Naive B cell (primary cell): ENCODE measurements around the gene DSCAML1. TPM values are rescaled to one million over a fixed set of nuclear protein-coding genes. Genes with fewer than 3 reads are reported as not detected.

Source experiments
- ATAC-seq, 2 donors: fragments of 150-1000 bp; cut with Tn5 transposase; 2 replicates each; pipeline ENCODE4 v1.10.0; 2021; ENCODE audit warnings: low read depth in 2 of 2, mild to moderate bottlenecking in 2 of 2, moderate library complexity in 2 of 2
- DNase-seq: peaks from one replicate; pipeline ENCODE4 v3.0.0; 2022
- H3K27ac Mint-ChIP-seq, 6 donors: one replicate each; pipeline ENCODE4 v1.8.0; 2020 to 2022; ENCODE audit warnings: mild to moderate bottlenecking in 6 of 6, mixed read lengths in 6 of 6, moderate library complexity in 5 of 6, inconsistent platforms in 2 of 6
- H3K27me3 Mint-ChIP-seq, 3 donors: one replicate each; pipeline ENCODE4 v1.8.0; 2021 to 2022; ENCODE audit warnings: mixed read lengths in 3 of 3, mild to moderate bottlenecking in 1 of 3
- H3K36me3 Mint-ChIP-seq, 2 donors: one replicate each; pipeline ENCODE4 v1.8.0; 2020 to 2022; ENCODE audit warnings: mixed read lengths in 2 of 2, inconsistent platforms in 1 of 2, mild to moderate bottlenecking in 1 of 2
- H3K4me1 Mint-ChIP-seq, 3 donors: one replicate each; pipeline ENCODE4 v1.8.0; 2020 to 2022; ENCODE audit warnings: mixed read lengths in 3 of 3, inconsistent platforms in 1 of 3, mild to moderate bottlenecking in 1 of 3, moderate library complexity in 1 of 3
- H3K4me3 Mint-ChIP-seq, 8 donors: one replicate each; pipeline ENCODE4 v1.8.0; 2020 to 2022; ENCODE audit warnings: mild to moderate bottlenecking in 8 of 8, mixed read lengths in 8 of 8, moderate library complexity in 8 of 8, inconsistent platforms in 2 of 8
- H3K9me3 Mint-ChIP-seq, 7 donors: one replicate each; pipeline ENCODE4 v1.8.0; 2020 to 2022; ENCODE audit warnings: mixed read lengths in 7 of 7, mild to moderate bottlenecking in 5 of 7, inconsistent platforms in 2 of 7, moderate library complexity in 1 of 7
- polyA plus RNA-seq, 6 donors: library from polyadenylated mRNA; unstranded; fragments of 300-500 nt; fragmentation: Illumina TruSeq; gene quantifications; one replicate each; pipeline ENCODE4 v1.2.3, GENCODE V29; 2021; ENCODE audit warnings: low read depth in 6 of 6

DSCAML1 gene
- polyA plus RNA-seq, 6 donors from 2014 or later, result 0.03 to 0.25 (median 0.11) TPM; not detected in 3

- Mint-ChIP-seq H3K9me3 (peaks cover 0 to 3% (median 0%) of the 10 kb centered on the region in 7 donors), H3K4me1 (no peaks in the 10 kb centered on the region), H3K36me3 (no peaks in the 10 kb centered on the region), H3K4me3 (no peak overlapping the region), H3K27ac (no peak overlapping the region), H3K27me3 (peaks cover 0 to 18% (median 8%) of the 10 kb centered on the region in 3 donors)
- DNase-seq, result no peak
- ATAC-seq, result no peak
Measured at GRCh38 chr11:117481885-117482284, 315.1 kb downstream of the DSCAML1 start.

GRCh38 chr11:117481036-117481435 lies 316.0 kb downstream of the DSCAML1 start:
- Mint-ChIP-seq H3K36me3 (no peaks in the 10 kb centered on the region), H3K9me3 (no peaks in the 10 kb centered on the region), H3K27ac (no peak overlapping the region), H3K4me1 (no peaks in the 10 kb centered on the region), H3K27me3 (peaks cover 0 to 18% (median 8%) of the 10 kb centered on the region in 3 donors), H3K4me3 (no peak overlapping the region)
- no peak for ATAC-seq
- DNase-seq, result no peak

- H3K36me3 Mint-ChIP-seq, result no peaks in the 10 kb centered on the region
Measured at GRCh38 chr11:117480221-117480620, 316.8 kb downstream of the DSCAML1 start.

GRCh38 chr11:117479372-117479771 lies 317.6 kb downstream of the DSCAML1 start:
- H3K27me3 Mint-ChIP-seq, result peaks cover 1 to 25% (median 19%) of the 10 kb centered on the region in 3 donors
- no peak for DNase-seq
- no peak for ATAC-seq
- H3K9me3 Mint-ChIP-seq, result no peaks in the 10 kb centered on the region
- H3K4me3 Mint-ChIP-seq, result no peak overlapping the region
- H3K36me3 Mint-ChIP-seq, result no peaks in the 10 kb centered on the region
- no peak overlapping the region for H3K27ac Mint-ChIP-seq
- H3K4me1 Mint-ChIP-seq, result no peaks in the 10 kb centered on the region

More at GRCh38 chr11:117480221-117480620, 316.8 kb downstream of the DSCAML1 start:
- no peak for DNase-seq
- Mint-ChIP-seq H3K27me3 (peaks cover 0 to 20% (median 13%) of the 10 kb centered on the region in 3 donors), H3K4me1 (no peaks in the 10 kb centered on the region), H3K9me3 (no peaks in the 10 kb centered on the region), H3K27ac (no peak overlapping the region), H3K4me3 (no peak overlapping the region)
- ATAC-seq, result no peak

- H3K4me3 Mint-ChIP-seq, result no peak overlapping the region
- H3K27me3 Mint-ChIP-seq, result peaks cover 6 to 22% (median 19%) of the 10 kb centered on the region in 3 donors
- ATAC-seq (no peak), DNase-seq (no peak)
- H3K4me1 Mint-ChIP-seq, result no peaks in the 10 kb centered on the region
- no peaks in the 10 kb centered on the region for H3K36me3 Mint-ChIP-seq
- H3K9me3 Mint-ChIP-seq, result no peaks in the 10 kb centered on the region
- no peak overlapping the region for H3K27ac Mint-ChIP-seq
Measured at GRCh38 chr11:117478926-117479325, 318.1 kb downstream of the DSCAML1 start.

- Mint-ChIP-seq H3K27me3 (peaks cover 6 to 22% (median 19%) of the 10 kb centered on the region in 3 donors), H3K9me3 (no peaks in the 10 kb centered on the region), H3K4me3 (no peak overlapping the region), H3K4me1 (no peaks in the 10 kb centered on the region), H3K36me3 (no peaks in the 10 kb centered on the region), H3K27ac (no peak overlapping the region)
- no peak for DNase-seq
- ATAC-seq, result no peak
Measured at GRCh38 chr11:117478126-117478860, 318.7 kb downstream of the DSCAML1 start.

GRCh38 chr11:117477721-117478120 lies 319.3 kb downstream of the DSCAML1 start:
- H3K9me3 Mint-ChIP-seq, result no peaks in the 10 kb centered on the region
- DNase-seq (no peak), ATAC-seq (no peak)
- no peaks in the 10 kb centered on the region for H3K4me1 Mint-ChIP-seq
- H3K27ac Mint-ChIP-seq, result no peak overlapping the region
- no peaks in the 10 kb centered on the region for H3K36me3 Mint-ChIP-seq
- no peak overlapping the region for H3K4me3 Mint-ChIP-seq
- peaks cover 6 to 22% (median 19%) of the 10 kb centered on the region in 3 donors for H3K27me3 Mint-ChIP-seq

GRCh38 chr11:117476531-117477142 lies 320.4 kb downstream of the DSCAML1 start:
- no peaks in the 10 kb centered on the region for H3K9me3 Mint-ChIP-seq
- H3K27me3 Mint-ChIP-seq, result peaks cover 6 to 22% (median 19%) of the 10 kb centered on the region in 3 donors
- DNase-seq (no peak), ATAC-seq (no peak)
- H3K36me3 Mint-ChIP-seq, result no peaks in the 10 kb centered on the region
- H3K27ac Mint-ChIP-seq, result peak overlapping the region in 1 of 6 donors; percentile 13
- no peaks in the 10 kb centered on the region for H3K4me1 Mint-ChIP-seq
- H3K4me3 Mint-ChIP-seq, result no peak overlapping the region

GRCh38 chr11:117475716-117476530 lies 321.1 kb downstream of the DSCAML1 start:
- Mint-ChIP-seq H3K36me3 (no peaks in the 10 kb centered on the region), H3K27ac (peak overlapping the region in 1 of 6 donors; percentile 13), H3K27me3 (peaks cover 6 to 22% (median 19%) of the 10 kb centered on the region in 3 donors)

GRCh38 chr11:117473481-117474091 lies 323.4 kb downstream of the DSCAML1 start:
- H3K27ac Mint-ChIP-seq, result no peak overlapping the region
- no peaks in the 10 kb centered on the region for H3K36me3 Mint-ChIP-seq
- DNase-seq, result no peak
- ATAC-seq, result no peak
- H3K27me3 Mint-ChIP-seq, result peaks cover 6 to 17% (median 16%) of the 10 kb centered on the region in 3 donors
- H3K9me3 Mint-ChIP-seq, result peaks cover 0 to 3% (median 0%) of the 10 kb centered on the region in 7 donors
- H3K4me1 Mint-ChIP-seq, result no peaks in the 10 kb centered on the region
- no peak overlapping the region for H3K4me3 Mint-ChIP-seq

More at GRCh38 chr11:117475716-117476530, 321.1 kb downstream of the DSCAML1 start:
- H3K4me3 Mint-ChIP-seq, result no peak overlapping the region
- H3K4me1 Mint-ChIP-seq, result no peaks in the 10 kb centered on the region
- no peaks in the 10 kb centered on the region for H3K9me3 Mint-ChIP-seq
- DNase-seq (no peak), ATAC-seq (no peak)

GRCh38 chr11:117471776-117472175 lies 325.2 kb downstream of the DSCAML1 start:
- H3K9me3 Mint-ChIP-seq, result peaks cover 0 to 3% (median 0%) of the 10 kb centered on the region in 7 donors
- no peak for ATAC-seq
- no peaks in the 10 kb centered on the region for H3K36me3 Mint-ChIP-seq
- no peak overlapping the region for H3K27ac Mint-ChIP-seq
- no peaks in the 10 kb centered on the region for H3K4me1 Mint-ChIP-seq
- H3K27me3 Mint-ChIP-seq, result peaks cover 6 to 14% (median 10%) of the 10 kb centered on the region in 3 donors
- no peak for DNase-seq
- no peak overlapping the region for H3K4me3 Mint-ChIP-seq

GRCh38 chr11:117470576-117470975 lies 326.4 kb downstream of the DSCAML1 start:
- ATAC-seq, result no peak
- no peak for DNase-seq
- no peaks in the 10 kb centered on the region for H3K4me1 Mint-ChIP-seq
- H3K4me3 Mint-ChIP-seq, result no peak overlapping the region
- H3K27ac Mint-ChIP-seq, result no peak overlapping the region
- H3K9me3 Mint-ChIP-seq, result peaks cover 0 to 3% (median 0%) of the 10 kb centered on the region in 7 donors
- no peaks in the 10 kb centered on the region for H3K36me3 Mint-ChIP-seq
- H3K27me3 Mint-ChIP-seq, result peaks cover 6 to 10% (median 9%) of the 10 kb centered on the region in 3 donors

- Mint-ChIP-seq H3K4me1 (no peaks in the 10 kb centered on the region), H3K4me3 (no peak overlapping the region), H3K27ac (no peak overlapping the region), H3K27me3 (peaks cover 0 to 12% (median 5%) of the 10 kb centered on the region in 3 donors), H3K9me3 (peaks cover 0 to 3% (median 0%) of the 10 kb centered on the region in 7 donors), H3K36me3 (peaks cover 0 to 4% of the 10 kb centered on the region in 2 donors)
- ATAC-seq (no peak), DNase-seq (no peak)
Measured at GRCh38 chr11:117468888-117469287, 328.1 kb downstream of the DSCAML1 start.
